Measurements from ENCODE around the gene SLC7A6.

Gene SLC7A6

DNA sequence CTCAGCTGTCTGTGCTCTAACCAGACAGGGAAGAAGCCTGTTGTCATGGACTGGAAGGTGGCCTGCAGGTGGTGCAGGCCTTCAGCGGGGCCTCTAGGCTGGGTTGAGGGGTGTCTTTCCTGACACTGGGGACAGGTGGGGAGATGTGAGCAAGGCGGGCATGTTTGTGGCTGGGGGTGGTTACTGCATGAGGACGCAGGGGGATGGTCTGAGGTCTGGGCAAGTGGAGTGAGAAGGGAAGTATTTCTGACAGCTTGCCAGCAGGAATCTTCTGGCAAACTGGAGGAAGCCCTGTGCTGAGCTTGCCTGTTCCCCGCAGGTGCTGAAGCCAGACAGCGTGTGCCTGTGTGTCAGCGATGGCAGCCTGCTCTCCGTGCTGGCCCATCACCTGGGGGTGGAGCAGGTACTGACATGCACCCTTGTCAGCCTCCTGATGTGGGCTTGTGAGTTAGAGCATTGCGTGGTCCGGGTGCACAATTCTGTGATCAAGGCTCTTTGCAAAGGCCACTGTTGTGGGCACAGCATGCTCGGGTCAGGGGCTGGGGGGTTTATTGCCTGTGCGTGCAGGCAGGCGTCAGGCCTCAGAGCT is 82.7 kb downstream of the SLC7A6 start:
- H3K4me1 ChIP-seq (ENCODE audit: control insufficient read depth in 5 of 5, insufficient read depth in 5 of 5, low read length in 5 of 5) = peaks cover 0 to 12% (median 6%) of the 10 kb centered on the region in 5 donors
- H3K4me3 ChIP-seq (ENCODE audit: low read depth in 1 of 5, low read length in 5 of 5) = no peak overlapping the region
- no peak overlapping the region for H3K27ac ChIP-seq (ENCODE audit: low read depth, low read length)
- H3K27me3 ChIP-seq (ENCODE audit: control insufficient read depth in 5 of 5, insufficient read depth in 4 of 5, low read length in 5 of 5) = no peaks in the 10 kb centered on the region
- peaks cover 6 to 91% (median 81%) of the 10 kb centered on the region in 5 donors for H3K36me3 ChIP-seq (ENCODE audit: control insufficient read depth in 5 of 5, insufficient read depth in 5 of 5, low read length in 5 of 5)
- no peak overlapping the region for H3K9ac ChIP-seq (ENCODE audit: low read length in 5 of 5)
- no peaks in the 10 kb centered on the region for H3K9me3 ChIP-seq (ENCODE audit: control insufficient read depth in 5 of 5, low read length in 5 of 5)

DNA sequence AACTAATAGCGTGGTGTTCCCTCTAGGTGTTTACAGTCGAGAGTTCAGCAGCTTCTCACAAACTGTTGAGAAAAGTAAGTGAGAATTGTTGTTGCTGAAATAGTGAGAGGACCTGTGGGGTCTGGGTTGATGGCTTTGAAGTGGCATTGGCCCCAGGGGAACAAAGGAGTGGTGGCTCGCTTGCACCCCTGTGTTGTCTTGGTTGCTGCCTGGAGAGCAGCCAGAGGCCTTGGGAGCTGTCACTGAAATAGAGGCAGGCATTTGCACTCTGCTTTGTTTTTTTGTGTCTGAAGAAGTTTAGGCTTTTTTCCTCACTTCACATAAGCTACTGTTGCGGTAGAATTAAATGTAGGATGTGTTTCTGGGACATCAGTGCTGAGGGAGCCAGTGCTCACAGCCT is 83.3 kb downstream of the SLC7A6 start:
- Histone ChIP-seq H3K27ac (ENCODE audit: low read depth, low read length) (no peak overlapping the region), H3K4me1 (ENCODE audit: control insufficient read depth in 5 of 5, insufficient read depth in 5 of 5, low read length in 5 of 5) (peaks cover 0 to 12% (median 6%) of the 10 kb centered on the region in 5 donors), H3K4me3 (ENCODE audit: low read depth in 1 of 5, low read length in 5 of 5) (no peak overlapping the region), H3K9me3 (ENCODE audit: control insufficient read depth in 5 of 5, low read length in 5 of 5) (no peaks in the 10 kb centered on the region), H3K27me3 (ENCODE audit: control insufficient read depth in 5 of 5, insufficient read depth in 4 of 5, low read length in 5 of 5) (no peaks in the 10 kb centered on the region), H3K36me3 (ENCODE audit: control insufficient read depth in 5 of 5, insufficient read depth in 5 of 5, low read length in 5 of 5) (peaks cover 8 to 91% (median 81%) of the 10 kb centered on the region in 5 donors), H3K9ac (ENCODE audit: low read length in 5 of 5) (no peak overlapping the region)

DNA sequence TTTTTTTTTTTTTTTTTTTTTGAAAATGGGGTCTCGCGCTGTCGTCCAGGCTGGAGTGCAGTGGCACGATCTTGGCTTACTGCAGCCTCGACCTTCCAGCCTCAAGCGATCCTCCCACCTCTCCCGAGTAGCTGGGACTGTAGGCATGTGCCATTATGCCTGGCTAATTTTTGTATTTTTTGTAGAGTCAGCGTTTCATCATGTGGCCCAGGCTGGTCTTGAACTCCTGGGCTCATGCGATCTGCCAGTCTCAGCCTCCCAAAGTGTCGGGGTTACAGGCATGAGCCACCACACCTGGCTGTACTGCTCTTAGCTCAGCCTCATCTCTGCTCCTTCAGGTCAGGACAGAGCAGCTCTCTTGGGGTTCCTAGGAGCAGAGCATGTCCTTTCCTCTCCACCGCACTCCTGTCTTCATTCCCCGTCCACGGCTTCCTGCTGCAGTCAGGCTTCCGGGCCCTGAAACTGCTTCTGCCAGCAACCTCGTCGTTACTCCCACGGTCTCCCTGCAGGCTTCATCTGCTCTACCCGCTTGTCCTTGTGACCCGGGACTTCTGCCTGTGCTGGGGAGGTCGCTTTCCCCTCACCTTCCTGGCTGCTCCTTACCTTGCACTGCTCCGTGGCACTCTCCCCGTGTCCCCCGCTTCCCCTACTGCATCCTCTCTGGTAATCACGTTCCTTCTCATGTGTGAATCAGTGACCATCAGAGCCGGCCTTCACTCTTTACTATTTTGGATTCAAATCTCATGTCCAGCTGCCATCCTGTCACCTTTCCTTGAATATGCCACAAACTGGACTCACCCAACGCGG is 84.5 kb downstream of the SLC7A6 start:
- Histone ChIP-seq H3K9ac (ENCODE audit: low read length in 5 of 5) (no peak overlapping the region), H3K27ac (ENCODE audit: low read depth, low read length) (no peak overlapping the region), H3K36me3 (ENCODE audit: control insufficient read depth in 5 of 5, insufficient read depth in 5 of 5, low read length in 5 of 5) (peaks cover 10 to 93% (median 87%) of the 10 kb centered on the region in 5 donors)

GRCh38 chr16:68349838-68350410 is 85.6 kb downstream of the SLC7A6 start:
- Histone ChIP-seq H3K9me3 (ENCODE audit: control insufficient read depth in 5 of 5, low read length in 5 of 5) (no peaks in the 10 kb centered on the region), H3K36me3 (ENCODE audit: control insufficient read depth in 5 of 5, insufficient read depth in 5 of 5, low read length in 5 of 5) (peaks cover 10 to 99% (median 98%) of the 10 kb centered on the region in 5 donors), H3K4me1 (ENCODE audit: control insufficient read depth in 5 of 5, insufficient read depth in 5 of 5, low read length in 5 of 5) (peaks cover 0 to 12% (median 5%) of the 10 kb centered on the region in 5 donors), H3K27me3 (ENCODE audit: control insufficient read depth in 5 of 5, insufficient read depth in 4 of 5, low read length in 5 of 5) (no peaks in the 10 kb centered on the region), H3K4me3 (ENCODE audit: low read depth in 1 of 5, low read length in 5 of 5) (no peak overlapping the region), H3K9ac (ENCODE audit: low read length in 5 of 5) (no peak overlapping the region), H3K27ac (ENCODE audit: low read depth, low read length) (no peak overlapping the region)

More for the DNA sequence above, 84.5 kb downstream of the SLC7A6 start:
- Histone ChIP-seq H3K27me3 (ENCODE audit: control insufficient read depth in 5 of 5, insufficient read depth in 4 of 5, low read length in 5 of 5) (no peaks in the 10 kb centered on the region), H3K4me3 (ENCODE audit: low read depth in 1 of 5, low read length in 5 of 5) (no peak overlapping the region), H3K4me1 (ENCODE audit: control insufficient read depth in 5 of 5, insufficient read depth in 5 of 5, low read length in 5 of 5) (peaks cover 0 to 12% (median 6%) of the 10 kb centered on the region in 5 donors), H3K9me3 (ENCODE audit: control insufficient read depth in 5 of 5, low read length in 5 of 5) (no peaks in the 10 kb centered on the region)

DNA sequence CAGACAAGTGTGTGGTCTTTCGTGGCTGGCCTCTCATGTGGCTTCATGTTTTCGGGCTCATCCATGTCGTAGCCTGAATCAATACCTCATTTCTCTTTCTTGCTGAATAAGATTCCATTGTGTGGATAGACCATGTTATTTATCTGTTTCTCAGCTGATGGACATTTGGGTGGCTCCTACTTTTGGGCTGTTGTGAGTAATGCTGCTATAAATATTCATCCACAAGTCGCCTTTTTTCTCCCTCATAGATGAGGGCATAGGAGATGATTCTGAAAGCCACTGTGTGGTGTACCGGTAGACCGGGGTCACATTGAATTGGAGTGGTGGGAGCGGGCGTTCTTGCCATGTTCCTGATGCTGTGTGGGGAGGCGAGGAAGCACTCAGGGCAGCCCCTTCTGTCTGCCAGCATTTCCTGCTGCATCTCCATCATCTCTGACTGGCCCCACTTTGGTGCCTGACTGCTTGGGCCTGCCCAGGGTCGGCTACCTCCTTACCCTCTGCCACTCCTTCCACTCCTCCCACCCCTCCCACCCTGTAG is 86.6 kb downstream of the SLC7A6 start:
- Histone ChIP-seq H3K9me3 (ENCODE audit: control insufficient read depth in 5 of 5, low read length in 5 of 5) (no peaks in the 10 kb centered on the region), H3K27me3 (ENCODE audit: control insufficient read depth in 5 of 5, insufficient read depth in 4 of 5, low read length in 5 of 5) (no peaks in the 10 kb centered on the region), H3K27ac (ENCODE audit: low read depth, low read length) (no peak overlapping the region), H3K4me1 (ENCODE audit: control insufficient read depth in 5 of 5, insufficient read depth in 5 of 5, low read length in 5 of 5) (peaks cover 0 to 14% (median 4%) of the 10 kb centered on the region in 5 donors), H3K9ac (ENCODE audit: low read length in 5 of 5) (no peak overlapping the region), H3K4me3 (ENCODE audit: low read depth in 1 of 5, low read length in 5 of 5) (no peak overlapping the region), H3K36me3 (ENCODE audit: control insufficient read depth in 5 of 5, insufficient read depth in 5 of 5, low read length in 5 of 5) (peaks cover 10 to 100% (median 98%) of the 10 kb centered on the region in 5 donors)
